ENCODE measurements around the gene ODF2L. TPM values are rescaled to one million over a fixed set of nuclear protein-coding genes. Genes with fewer than 3 reads are reported as not detected.

The ODF2L gene
- total and polyA plus RNA-seq, 2 of the 13 experiments (the other 11 are each of a cell fraction or from before 2014, with no cell fraction given): 0.07 TPM; not detected in 1

DNA sequence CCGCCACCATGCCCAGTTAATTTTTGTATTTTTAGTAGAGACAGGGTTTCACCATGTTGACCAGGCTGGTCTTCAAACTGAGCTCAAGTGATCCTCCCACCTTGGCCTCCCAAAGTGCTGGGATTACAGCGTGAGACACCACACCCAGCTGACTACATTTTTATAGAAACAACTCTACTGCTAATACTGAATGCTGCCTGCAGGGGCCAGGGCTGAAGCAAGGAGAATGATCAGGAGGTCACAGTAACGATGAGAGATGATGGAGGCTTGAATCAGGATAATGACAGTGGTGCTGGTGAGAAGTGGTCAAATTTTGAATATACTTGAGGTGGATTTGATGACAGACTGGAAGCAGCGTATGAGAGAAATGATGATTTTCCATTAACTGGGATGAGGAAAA is 33.3 kb downstream of the ODF2L start (continued):
- TF ChIP-seq ZNF766 (CRISPR knock-in tag; IDR thresholded peaks at IDR 0.05; ENCODE audit: borderline replicate concordance): no peak

DNA sequence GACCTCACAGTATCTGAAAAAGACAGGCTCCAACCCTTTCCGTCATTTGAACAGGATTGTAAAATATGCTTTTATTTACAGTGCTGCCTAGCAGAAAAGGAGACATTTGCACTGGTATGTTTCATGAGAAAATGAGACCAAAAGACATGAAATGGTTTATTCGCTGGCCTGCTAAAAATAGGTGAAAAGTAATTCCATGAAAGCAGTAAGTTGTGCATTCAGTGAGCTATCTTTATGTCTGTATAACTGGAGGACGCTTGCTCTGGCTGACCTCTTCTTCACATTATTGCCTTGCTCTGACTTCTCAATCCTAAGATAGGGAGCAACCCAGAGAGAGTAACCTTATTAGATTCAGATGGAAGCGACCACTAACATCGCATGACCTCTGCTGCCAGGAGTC is 38.3 kb downstream of the ODF2L start:
- WGBS (ENCODE audit: low lambda C conversion rate): 15% methylated on average over 5 of the region's 5 CpGs
- Histone ChIP-seq H3K27me3 (ENCODE audit: control insufficient read depth in 1 of 2, insufficient read depth in 2 of 2, low read length in 2 of 2) (no peaks in the 10 kb centered on the region), H3K4me1 (ENCODE audit: insufficient read depth, low read length) (no peaks in the 10 kb centered on the region), H3K79me2 (ENCODE audit: insufficient read depth, low read length) (no peaks in the 10 kb centered on the region), H3K4me2 (ENCODE audit: low read depth, low read length) (no peak overlapping the region), H3K36me3 (replicated peaks in 1 of 2; ENCODE audit: control insufficient read depth in 1 of 2, insufficient read depth in 2 of 2, low read length in 2 of 2) (no peaks in the 10 kb centered on the region), H3K9ac (ENCODE audit: insufficient read depth, low read depth, low read length) (no peak overlapping the region), H3K4me3 (replicated peaks in 1 of 3; ENCODE audit: insufficient read depth in 1 of 3, low read depth in 2 of 3, low read length in 3 of 3) (no peak overlapping the region), H3K27ac (ENCODE audit: extremely low read length, insufficient read depth, low read length) (no peak overlapping the region), H4K20me1 (ENCODE audit: insufficient read depth, low read length) (no peaks in the 10 kb centered on the region), H2AFZ (ENCODE audit: low read length) (no peak overlapping the region), H3K9me3 (ENCODE audit: low read length) (no peaks in the 10 kb centered on the region)
- POLR2A ChIA-PET: no interaction called here
- in situ Hi-C loops (cut with HindIII; ENCODE audit: extremely low pct_ligation_motif_present, low pct_unique_long_range_greater_than_20kb) (no loop called here), intact Hi-C loops (cut with micrococcal nuclease; ENCODE audit: unreplicated experiment) (no loop called here)
- FAIRE-seq (no peak), ATAC-seq (no peak), DNase-seq (ENCODE audit: low spot score) (no peak)
- BruUV-seq (replicated peaks): no TSS peak
- CTCF ChIA-PET (ENCODE audit: low intra/inter-chr PET ratio, low total read pairs): no interaction called here
- no peak for TF ChIP-seq PCBP1 (IDR thresholded peaks at IDR 0.05; ENCODE audit: borderline replicate concordance, low read depth, low read length)
- TF ChIP-seq MYNN (CRISPR knock-in tag; IDR thresholded peaks at IDR 0.05; ENCODE audit: low read depth): no peak
- no peak for TF ChIP-seq ZBTB42 (CRISPR knock-in tag; IDR thresholded peaks at IDR 0.05)
- no peak for TF ChIP-seq ZC3H13 (CRISPR knock-in tag; IDR thresholded peaks at IDR 0.05)
- TF ChIP-seq GFI1 (CRISPR knock-in tag; IDR thresholded peaks at IDR 0.05; ENCODE audit: borderline replicate concordance): no peak
- no peak for TF ChIP-seq ZNF232 (CRISPR knock-in tag; IDR thresholded peaks at IDR 0.05; ENCODE audit: borderline replicate concordance)
- no peak for TF ChIP-seq GZF1 (CRISPR knock-in tag; IDR thresholded peaks at IDR 0.05)
- TF ChIP-seq, protein P1, sequence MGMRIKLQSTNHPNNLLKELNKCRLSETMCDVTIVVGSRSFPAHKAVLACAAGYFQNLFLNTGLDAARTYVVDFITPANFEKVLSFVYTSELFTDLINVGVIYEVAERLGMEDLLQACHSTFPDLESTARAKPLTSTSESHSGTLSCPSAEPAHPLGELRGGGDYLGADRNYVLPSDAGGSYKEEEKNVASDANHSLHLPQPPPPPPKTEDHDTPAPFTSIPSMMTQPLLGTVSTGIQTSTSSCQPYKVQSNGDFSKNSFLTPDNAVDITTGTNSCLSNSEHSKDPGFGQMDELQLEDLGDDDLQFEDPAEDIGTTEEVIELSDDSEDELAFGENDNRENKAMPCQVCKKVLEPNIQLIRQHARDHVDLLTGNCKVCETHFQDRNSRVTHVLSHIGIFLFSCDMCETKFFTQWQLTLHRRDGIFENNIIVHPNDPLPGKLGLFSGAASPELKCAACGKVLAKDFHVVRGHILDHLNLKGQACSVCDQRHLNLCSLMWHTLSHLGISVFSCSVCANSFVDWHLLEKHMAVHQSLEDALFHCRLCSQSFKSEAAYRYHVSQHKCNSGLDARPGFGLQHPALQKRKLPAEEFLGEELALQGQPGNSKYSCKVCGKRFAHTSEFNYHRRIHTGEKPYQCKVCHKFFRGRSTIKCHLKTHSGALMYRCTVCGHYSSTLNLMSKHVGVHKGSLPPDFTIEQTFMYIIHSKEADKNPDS (CRISPR knock-in tag; IDR thresholded peaks at IDR 0.05): no peak
- TF ChIP-seq, protein P2, sequence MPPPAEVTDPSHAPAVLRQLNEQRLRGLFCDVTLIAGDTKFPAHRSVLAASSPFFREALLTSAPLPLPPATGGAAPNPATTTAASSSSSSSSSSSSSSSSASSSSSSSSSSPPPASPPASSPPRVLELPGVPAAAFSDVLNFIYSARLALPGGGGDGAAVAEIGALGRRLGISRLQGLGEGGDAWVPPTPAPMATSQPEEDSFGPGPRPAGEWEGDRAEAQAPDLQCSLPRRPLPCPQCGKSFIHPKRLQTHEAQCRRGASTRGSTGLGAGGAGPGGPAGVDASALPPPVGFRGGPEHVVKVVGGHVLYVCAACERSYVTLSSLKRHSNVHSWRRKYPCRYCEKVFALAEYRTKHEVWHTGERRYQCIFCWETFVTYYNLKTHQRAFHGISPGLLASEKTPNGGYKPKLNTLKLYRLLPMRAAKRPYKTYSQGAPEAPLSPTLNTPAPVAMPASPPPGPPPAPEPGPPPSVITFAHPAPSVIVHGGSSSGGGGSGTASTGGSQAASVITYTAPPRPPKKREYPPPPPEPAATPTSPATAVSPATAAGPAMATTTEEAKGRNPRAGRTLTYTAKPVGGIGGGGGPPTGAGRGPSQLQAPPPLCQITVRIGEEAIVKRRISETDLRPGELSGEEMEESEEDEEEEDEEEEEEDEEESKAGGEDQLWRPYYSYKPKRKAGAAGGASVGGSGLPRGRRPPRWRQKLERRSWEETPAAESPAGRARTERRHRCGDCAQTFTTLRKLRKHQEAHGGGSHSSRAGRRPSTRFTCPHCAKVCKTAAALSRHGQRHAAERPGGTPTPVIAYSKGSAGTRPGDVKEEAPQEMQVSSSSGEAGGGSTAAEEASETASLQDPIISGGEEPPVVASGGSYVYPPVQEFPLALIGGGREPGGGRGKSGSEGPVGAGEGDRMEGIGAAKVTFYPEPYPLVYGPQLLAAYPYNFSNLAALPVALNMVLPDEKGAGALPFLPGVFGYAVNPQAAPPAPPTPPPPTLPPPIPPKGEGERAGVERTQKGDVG (CRISPR knock-in tag; IDR thresholded peaks at IDR 0.05; ENCODE audit: borderline replicate concordance): no peak
- no peak for TF ChIP-seq SIX1 (CRISPR knock-in tag; IDR thresholded peaks at IDR 0.05; ENCODE audit: borderline replicate concordance)
- TF ChIP-seq IKZF4 (CRISPR knock-in tag; IDR thresholded peaks at IDR 0.05; ENCODE audit: borderline replicate concordance, low read depth, not compliant biosample characterization): no peak
- TF ChIP-seq, protein P3, sequence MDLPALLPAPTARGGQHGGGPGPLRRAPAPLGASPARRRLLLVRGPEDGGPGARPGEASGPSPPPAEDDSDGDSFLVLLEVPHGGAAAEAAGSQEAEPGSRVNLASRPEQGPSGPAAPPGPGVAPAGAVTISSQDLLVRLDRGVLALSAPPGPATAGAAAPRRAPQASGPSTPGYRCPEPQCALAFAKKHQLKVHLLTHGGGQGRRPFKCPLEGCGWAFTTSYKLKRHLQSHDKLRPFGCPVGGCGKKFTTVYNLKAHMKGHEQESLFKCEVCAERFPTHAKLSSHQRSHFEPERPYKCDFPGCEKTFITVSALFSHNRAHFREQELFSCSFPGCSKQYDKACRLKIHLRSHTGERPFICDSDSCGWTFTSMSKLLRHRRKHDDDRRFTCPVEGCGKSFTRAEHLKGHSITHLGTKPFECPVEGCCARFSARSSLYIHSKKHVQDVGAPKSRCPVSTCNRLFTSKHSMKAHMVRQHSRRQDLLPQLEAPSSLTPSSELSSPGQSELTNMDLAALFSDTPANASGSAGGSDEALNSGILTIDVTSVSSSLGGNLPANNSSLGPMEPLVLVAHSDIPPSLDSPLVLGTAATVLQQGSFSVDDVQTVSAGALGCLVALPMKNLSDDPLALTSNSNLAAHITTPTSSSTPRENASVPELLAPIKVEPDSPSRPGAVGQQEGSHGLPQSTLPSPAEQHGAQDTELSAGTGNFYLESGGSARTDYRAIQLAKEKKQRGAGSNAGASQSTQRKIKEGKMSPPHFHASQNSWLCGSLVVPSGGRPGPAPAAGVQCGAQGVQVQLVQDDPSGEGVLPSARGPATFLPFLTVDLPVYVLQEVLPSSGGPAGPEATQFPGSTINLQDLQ (CRISPR knock-in tag; IDR thresholded peaks at IDR 0.05): no peak
- no peak for TF ChIP-seq ZNF792 (CRISPR knock-in tag; IDR thresholded peaks at IDR 0.05)

All from HepG2 (cell line).